DOHH2 (cell line): ENCODE measurements around the gene ALG12.

Source experiments
- H3F3A ChIP-seq: fragments of 200-600 bp; sonication (generic), shearing (Covaris generic); 2 replicates; pipeline ENCODE4 v1.6.0; 2016; ENCODE audit warnings: antibody characterized with exemption, mild to moderate bottlenecking; ENCODE audit not compliant: control insufficient read depth, insufficient read depth
- H3K27ac ChIP-seq: fragments of 200-600 bp; sonication (generic); 2 replicates; pipeline ENCODE4 v1.5.1; 2014; ENCODE audit warnings: low read depth, mild to moderate bottlenecking, low read length, moderate library complexity
- H3K27me3 ChIP-seq: fragments of 200-600 bp; sonication (generic); 2 replicates; pipeline ENCODE4 v1.6.1; 2014; ENCODE audit warnings: mild to moderate bottlenecking, low read length, mixed read lengths; ENCODE audit not compliant: control insufficient read depth
- H3K36me3 ChIP-seq: fragments of 200-600 bp; sonication (generic); 2 replicates; pipeline ENCODE4 v1.6.1; 2014; ENCODE audit warnings: mild to moderate bottlenecking, low read length, moderate library complexity, mixed read lengths; ENCODE audit not compliant: control insufficient read depth
- H3K4me1 ChIP-seq: fragments of 200-600 bp; sonication (generic); 2 replicates; pipeline ENCODE4 v1.6.1; 2014; ENCODE audit warnings: mild to moderate bottlenecking, low read length, mixed read lengths; ENCODE audit not compliant: control insufficient read depth
- H3K4me2 ChIP-seq: fragments of 200-600 bp; sonication (generic); 2 replicates; pipeline ENCODE4 v1.6.0; 2014; ENCODE audit warnings: mild to moderate bottlenecking, low read length, moderate library complexity
- H3K4me3 ChIP-seq: fragments of 200-600 bp; sonication (generic); 2 replicates; pipeline ENCODE4 v1.5.1; 2014; ENCODE audit warnings: mild to moderate bottlenecking, low read length, mixed read lengths
- H3K79me2 ChIP-seq: fragments of 200-600 bp; sonication (generic); 2 replicates; pipeline ENCODE4 v1.6.1; 2014; ENCODE audit warnings: mild to moderate bottlenecking, low read length, mixed read lengths; ENCODE audit not compliant: control insufficient read depth
- H3K9me2 ChIP-seq: fragments of 200-600 bp; sonication (generic); replicated peaks from 2 replicates; pipeline ENCODE4 v1.6.1; 2014; ENCODE audit warnings: mild to moderate bottlenecking, low read length, mixed read lengths; ENCODE audit not compliant: control insufficient read depth
- H3K9me3 ChIP-seq: fragments of 200-600 bp; sonication (generic); 2 replicates; pipeline ENCODE4 v1.6.1; 2014; ENCODE audit warnings: antibody characterized with exemption, low read length, mixed read lengths; ENCODE audit not compliant: control insufficient read depth, insufficient read depth
- H4K20me1 ChIP-seq: fragments of 200-600 bp; sonication (generic); 2 replicates; pipeline ENCODE4 v1.6.0; 2014; ENCODE audit warnings: low read depth, mild to moderate bottlenecking, antibody characterized with exemption, low read length, moderate library complexity; ENCODE audit not compliant: control insufficient read depth, insufficient read depth
- CTCF ChIP-seq: fragments of 200-600 bp; sonication (generic); IDR thresholded peaks from one replicate; pipeline ENCODE4 v1.5.1; 2014; ENCODE audit warnings: antibody characterized with exemption, mild to moderate bottlenecking, low read depth, low read length; ENCODE audit not compliant: poor library complexity, severe bottlenecking
- EZH2phosphoT487 ChIP-seq: fragments of 200-600 bp; sonication (generic); IDR thresholded peaks from 2 replicates; pipeline ENCODE4 v1.6.1; 2017; ENCODE audit warnings: borderline replicate concordance, mild to moderate bottlenecking, antibody characterized with exemption, low read length, moderate library complexity, mixed read lengths

ALG12 gene

GRCh38 chr22:49917974-49918910 is at the start of gene ALG12, which contains the start of gene CRELD2:
Gene ALG12 (minus strand): TSS chr22:49918438. CDS start chr22:49913765, 4,673 bp downstream.
Gene CRELD2 (plus strand): TSS chr22:49918634. CDS start chr22:49918770, 136 bp downstream.
- Histone ChIP-seq H3K27me3 (no peaks in the 10 kb centered on the region), H4K20me1 (no peaks in the 10 kb centered on the region; the same call in 1 of the 2 replicates), H3K79me2 (peaks cover 74% of the 10 kb centered on the region), H3K4me2 (peak within 1 kb of the TSS; percentile 94), H3K4me3 (peak within 1 kb of the TSS; percentile 97), H3K36me3 (peaks cover 50% of the 10 kb centered on the region), H3K4me1 (peaks cover 51% of the 10 kb centered on the region), H3K9me3 (no peaks in the 10 kb centered on the region), H3K9me2 (no peaks in the 10 kb centered on the region), H3K27ac (peak within 1 kb of the TSS; percentile 70), H3F3A (peaks cover 6% of the 10 kb centered on the region)
- TF ChIP-seq EZH2phosphoT487 (no peak), CTCF (no peak)

- Histone ChIP-seq H3K9me2 (no peaks in the 10 kb centered on the region), H3K27me3 (no peaks in the 10 kb centered on the region), H3K27ac (no peak overlapping the region), H3K36me3 (peaks cover 21% of the 10 kb centered on the region), H3F3A (peaks cover 23% of the 10 kb centered on the region), H3K4me2 (no peak overlapping the region), H3K79me2 (peaks cover 20% of the 10 kb centered on the region), H3K4me1 (peaks cover 63% of the 10 kb centered on the region), H4K20me1 (peaks cover 10% of the 10 kb centered on the region), H3K4me3 (no peak overlapping the region), H3K9me3 (no peaks in the 10 kb centered on the region)
- TF ChIP-seq EZH2phosphoT487: no peak
- no peak for TF ChIP-seq CTCF
These were observed 49.5 kb upstream of the ALG12 start for GRCh38 chr22:49967706-49968208.

- Histone ChIP-seq H3K9me3 (no peaks in the 10 kb centered on the region), H3K27ac (no peak overlapping the region), H3K4me2 (peak overlapping the region; percentile 24; the same call in 1 of the 2 replicates)
These were observed 48.8 kb upstream of the ALG12 start for GRCh38 chr22:49966774-49967705.

More at GRCh38 chr22:49966774-49967705, 48.8 kb upstream of the ALG12 start:
- no peak overlapping the region for H3K4me3 ChIP-seq
- peaks cover 23% of the 10 kb centered on the region for H3F3A ChIP-seq
- H3K27me3 ChIP-seq: no peaks in the 10 kb centered on the region
- peaks cover 69% of the 10 kb centered on the region for H3K4me1 ChIP-seq
- TF ChIP-seq EZH2phosphoT487: no peak
- no peak for TF ChIP-seq CTCF
- peaks cover 27% of the 10 kb centered on the region for H3K79me2 ChIP-seq
- H4K20me1 ChIP-seq: peaks cover 15% of the 10 kb centered on the region
- no peaks in the 10 kb centered on the region for H3K9me2 ChIP-seq
- peaks cover 28% of the 10 kb centered on the region for H3K36me3 ChIP-seq
